Urinary bladder (tissue), 4 donors: ENCODE results near the gene INAVA. TPM values are rescaled to one million over a fixed set of nuclear protein-coding genes. Genes with fewer than 3 reads are reported as not detected.
"Not testable (repeated sequence)": the region's sequence is repeated elsewhere in the genome, so short reads cannot be mapped to it uniquely, and the experiment has no call there.

Experiments used
- DNase-seq: peaks from one replicate; pipeline ENCODE4 v3.0.0-alpha.2; 2015; ENCODE audit errors: extremely low spot score
- H3K27ac ChIP-seq: one replicate; pipeline ENCODE4 v1.5.1; 2013; ENCODE audit warnings: low read depth, mild to moderate bottlenecking, moderate library complexity
- H3K36me3 ChIP-seq: one replicate; pipeline ENCODE4 v1.6.1; 2013; ENCODE audit warnings: mild to moderate bottlenecking, moderate library complexity; ENCODE audit not compliant: insufficient read depth
- H3K4me1 ChIP-seq: one replicate; pipeline ENCODE4 v1.6.1; 2013; ENCODE audit warnings: mild to moderate bottlenecking, moderate library complexity; ENCODE audit not compliant: insufficient read depth
- H3K4me3 ChIP-seq: one replicate; pipeline ENCODE4 v1.5.1; 2013; ENCODE audit warnings: low read depth, low read length
- WGBS: extraction: QIAGEN DNeasy Blood & Tissue Kit; methylation state at CpG from one replicate; pipeline ENCODE4 v1.1.7; 2013; 5-methylcytosine and 5-hydroxymethylcytosine counted together
- polyA plus RNA-seq: library from polyadenylated mRNA; stranded (reverse); fragments of 200-250 nt; gene quantifications from one replicate; pipeline ENCODE4 v1.2.3, GENCODE V29; 2013
- total RNA-seq: library from RNA; depleted of rRNA; stranded (reverse); fragments of >200 nt; gene quantifications from one replicate; pipeline ENCODE4 v1.2.3, GENCODE V29; 2014
- donor health status: healthy with polysubstance abuse.
- donor health status: healthy.

INAVA gene
- total and polyA plus RNA-seq, 2 donors, result 6.2 to 10.1 TPM

DNA sequence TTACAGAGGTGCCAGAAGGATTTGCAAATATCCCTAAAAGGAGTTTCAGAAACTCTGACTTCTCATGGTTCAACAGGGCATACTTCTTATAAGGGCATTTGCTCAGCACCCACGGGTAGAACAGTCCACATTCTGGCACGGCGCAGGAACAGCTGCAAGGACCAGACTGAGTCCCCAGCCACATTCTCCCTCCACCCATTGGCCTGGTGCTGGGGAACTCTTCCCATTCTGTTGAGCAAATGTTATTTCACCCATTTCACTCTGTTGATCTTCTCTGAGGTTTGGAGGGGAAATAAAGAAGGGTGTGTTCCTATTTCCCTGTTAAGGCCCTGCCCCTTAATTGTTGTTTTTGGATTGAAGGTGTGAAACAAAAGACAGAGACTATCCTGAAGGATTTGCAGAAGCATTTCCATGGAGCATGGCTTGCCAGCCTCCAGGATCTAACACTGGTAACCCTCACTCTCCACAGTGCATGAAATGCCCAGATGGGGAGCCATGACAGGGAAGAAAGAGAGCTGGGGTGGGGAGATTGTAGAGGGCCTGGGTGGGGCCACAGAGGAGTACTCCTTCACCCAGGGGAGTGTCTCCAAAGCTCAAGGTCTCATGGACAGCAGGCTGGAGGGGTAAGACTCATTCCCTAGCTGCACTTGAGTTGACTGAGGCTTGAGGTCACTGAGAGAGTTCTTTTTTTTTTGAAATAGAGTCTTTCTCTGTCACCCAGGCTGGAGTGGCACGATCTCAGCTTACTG is 35.0 kb downstream of the INAVA start:
- no peaks in the 10 kb centered on the region for H3K4me1 ChIP-seq
- H3K4me3 ChIP-seq, result no peak overlapping the region
- DNase-seq, result no peak
- H3K27ac ChIP-seq, result no peak overlapping the region
- H3K36me3 ChIP-seq, result no peaks in the 10 kb centered on the region
- 84% methylated on average over 4 of the region's 4 CpGs for WGBS

DNA sequence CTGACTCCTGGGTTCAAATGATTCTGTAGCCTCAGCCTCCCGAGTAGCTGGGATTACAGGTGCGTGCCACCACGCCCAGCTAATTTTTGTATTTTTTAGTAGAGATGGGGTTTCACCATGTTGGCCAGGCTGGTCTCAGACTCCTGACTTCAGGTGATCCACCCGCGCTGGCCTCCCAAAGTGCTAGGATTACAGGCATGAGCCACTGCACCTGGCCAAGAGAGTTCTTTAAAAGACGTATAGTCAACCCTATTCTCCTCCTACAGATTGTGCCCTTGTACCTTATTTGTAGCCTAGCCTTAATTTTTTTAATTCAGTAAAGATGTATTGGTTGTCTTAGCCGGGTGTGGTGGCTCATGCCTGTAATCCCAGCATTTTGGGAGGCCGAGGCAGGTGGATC is 35.6 kb downstream of the INAVA start:
- H3K36me3 ChIP-seq, H3K4me1 ChIP-seq, H3K27ac ChIP-seq, H3K4me3 ChIP-seq, DNase-seq: not testable (repeated sequence)
- 89% methylated on average over 8 of the region's 8 CpGs for WGBS

DNA sequence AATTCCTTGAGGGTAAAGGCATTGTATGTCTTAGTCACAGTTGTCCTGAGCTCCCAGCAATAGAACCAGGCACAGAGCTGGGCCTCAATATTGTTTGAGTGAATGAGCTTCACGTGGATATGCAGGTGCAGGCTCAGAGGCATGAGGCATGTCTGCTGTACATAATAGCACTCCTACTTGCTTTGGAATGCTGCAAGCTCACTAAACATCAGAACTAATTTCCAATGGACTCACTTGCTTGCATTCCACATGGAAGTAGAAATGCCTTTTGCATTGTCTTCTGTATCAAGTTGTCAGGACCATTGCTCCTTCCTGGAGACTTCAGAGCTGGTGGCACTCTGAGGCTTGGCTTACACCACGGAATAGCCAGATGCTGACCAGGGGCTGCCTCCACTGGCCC is 37.1 kb downstream of the INAVA start:
- H3K36me3 ChIP-seq, result no peaks in the 10 kb centered on the region
- DNase-seq, result no peak
- WGBS, result 86% methylated on average over 2 of the region's 2 CpGs

DNA sequence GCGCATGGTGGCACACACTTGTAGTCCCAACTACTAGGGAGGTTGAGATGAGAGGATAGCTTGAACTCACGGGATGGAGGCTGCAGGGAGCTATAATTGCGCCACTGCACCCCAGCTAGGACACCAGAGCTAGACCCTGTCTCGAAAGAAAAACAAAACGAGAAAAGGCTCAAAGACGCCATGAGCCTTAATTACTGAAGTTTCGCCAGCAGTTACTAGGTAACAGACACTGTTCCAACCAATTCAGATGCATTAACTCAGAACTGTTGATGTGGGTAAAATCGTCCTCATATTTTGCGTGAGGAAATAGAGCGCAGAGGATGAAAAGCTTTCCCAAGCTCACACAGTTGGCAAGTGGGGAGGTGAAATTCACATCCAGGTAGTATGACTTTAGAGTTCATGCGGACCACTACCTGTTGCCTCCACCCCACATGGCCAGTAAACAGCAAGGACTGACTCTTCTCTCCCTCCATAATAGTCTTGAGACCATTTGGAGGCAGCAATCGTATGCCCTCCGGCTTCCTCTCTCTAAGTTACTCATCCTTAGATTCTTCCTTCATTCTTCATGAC is 40.1 kb downstream of the INAVA start:
- Histone ChIP-seq H3K4me3 (no peak overlapping the region), H3K4me1 (no peaks in the 10 kb centered on the region), H3K36me3 (no peaks in the 10 kb centered on the region), H3K27ac (no peak overlapping the region)
- no peak for DNase-seq
- 94% methylated on average over 13 of the region's 13 CpGs for WGBS

More for the DNA sequence above, 37.1 kb downstream of the INAVA start:
- Histone ChIP-seq H3K4me1 (no peaks in the 10 kb centered on the region), H3K4me3 (no peak overlapping the region), H3K27ac (no peak overlapping the region)

DNA sequence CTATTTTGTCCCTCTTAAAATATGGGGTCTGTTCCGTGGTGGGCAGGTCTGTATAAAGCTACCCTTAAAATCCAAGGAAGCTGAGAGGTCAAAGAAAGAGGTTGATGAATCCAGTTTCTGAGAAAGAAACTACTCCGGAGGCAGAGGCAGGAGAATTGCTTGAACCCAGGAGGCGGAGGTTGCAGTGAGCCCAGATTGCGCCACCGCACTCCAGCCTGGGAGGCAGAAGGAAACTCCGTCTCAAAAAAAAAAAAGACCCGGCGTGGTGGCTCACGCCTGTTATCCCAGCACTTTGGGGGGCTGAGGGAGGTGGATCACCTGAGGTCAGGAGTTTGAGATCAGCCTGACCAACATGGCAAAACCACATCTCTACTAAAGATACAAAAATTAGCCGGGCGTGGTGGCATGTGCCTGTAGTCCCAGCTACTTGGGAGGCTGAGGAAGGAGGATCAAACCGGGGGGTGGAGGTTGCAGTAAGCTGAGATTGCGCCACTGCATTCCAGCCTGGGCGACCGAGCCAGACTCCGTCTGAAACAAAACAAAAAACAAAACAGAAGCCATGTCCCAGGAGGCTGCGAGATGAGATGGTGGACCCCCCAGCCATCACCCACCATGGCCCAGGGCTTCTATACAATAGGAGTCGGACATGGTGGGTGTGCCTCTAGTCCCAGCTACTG is 40.7 kb downstream of the INAVA start:
- not testable (repeated sequence) for DNase-seq

DNA sequence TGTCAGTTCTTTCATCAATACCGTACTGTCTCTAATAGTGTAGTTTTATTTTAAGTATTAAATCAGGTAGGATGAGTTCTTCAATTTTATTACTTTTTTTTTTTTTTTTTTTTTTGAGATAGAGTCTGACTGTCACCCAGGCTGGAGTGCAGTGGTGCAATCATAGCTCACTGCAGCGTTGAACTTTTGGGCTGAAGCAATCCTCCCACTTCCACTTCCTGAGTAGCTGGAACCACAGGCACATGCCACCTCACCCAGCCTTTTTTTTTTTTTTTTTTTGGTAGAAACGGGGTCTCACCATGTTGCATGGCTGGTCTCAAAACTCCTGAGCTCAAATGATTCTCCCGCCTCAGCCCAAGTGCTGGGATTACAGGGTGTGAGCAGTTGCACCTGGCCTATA is 44.3 kb downstream of the INAVA start:
- Histone ChIP-seq H3K4me1 (no peaks in the 10 kb centered on the region), H3K4me3 (no peak overlapping the region), H3K36me3 (no peaks in the 10 kb centered on the region), H3K27ac (no peak overlapping the region)
- DNase-seq, result no peak
- 67% methylated on average over 4 of the region's 4 CpGs for WGBS

More for the DNA sequence above, 40.7 kb downstream of the INAVA start:
- not testable (repeated sequence) for H3K4me3 ChIP-seq, H3K4me1 ChIP-seq, H3K27ac ChIP-seq, H3K36me3 ChIP-seq
- WGBS, result 92% methylated on average over 18 of the region's 18 CpGs

DNA sequence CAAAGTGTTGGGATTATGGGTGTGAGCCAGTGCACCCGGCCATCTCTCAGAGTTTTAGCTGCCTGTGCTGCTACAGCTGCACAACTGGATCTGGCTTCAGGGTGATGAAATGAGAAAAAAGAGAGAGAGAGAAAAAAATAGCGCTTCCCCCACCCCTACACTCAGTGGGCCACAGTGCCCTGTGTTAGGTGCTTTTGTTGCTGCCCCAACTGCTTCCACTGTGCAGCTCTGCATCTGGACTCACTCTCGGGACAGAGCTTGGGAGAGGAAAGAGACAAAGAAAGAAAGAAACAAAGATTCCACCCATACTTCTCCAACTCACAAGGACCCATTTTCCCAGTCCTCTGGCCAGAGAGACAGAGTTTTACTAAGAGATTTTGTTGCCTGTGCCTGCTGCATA is 50.4 kb downstream of the INAVA start:
- Histone ChIP-seq H3K36me3 (no peaks in the 10 kb centered on the region), H3K27ac (no peak overlapping the region), H3K4me1 (no peaks in the 10 kb centered on the region), H3K4me3 (no peak overlapping the region)
- no peak for DNase-seq
- WGBS, result 75% methylated on average over 3 of the region's 3 CpGs

DNA sequence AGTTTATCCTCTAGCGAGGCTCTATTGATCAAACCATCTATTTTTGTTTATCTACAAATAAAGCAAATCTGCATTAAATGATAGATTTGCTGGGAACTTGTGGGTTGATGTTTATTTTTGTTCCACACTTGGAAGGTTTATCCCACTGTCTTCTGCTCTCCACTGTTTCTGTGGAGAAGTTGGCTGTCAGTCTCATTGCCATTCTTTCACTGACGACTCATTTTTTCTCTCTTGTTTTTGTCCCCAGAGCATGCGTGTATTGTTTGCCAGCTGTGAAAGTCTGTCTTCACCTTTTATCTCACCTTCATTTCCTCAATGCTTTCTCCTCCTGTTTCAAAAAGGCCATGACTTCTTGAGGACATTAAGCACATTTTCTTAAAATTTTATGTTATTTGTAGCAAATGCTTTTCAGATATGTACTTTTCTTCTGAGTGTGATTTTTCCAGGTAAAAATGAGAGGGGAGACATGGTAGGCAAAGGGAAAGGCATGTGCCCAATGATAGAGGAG is 52.4 kb downstream of the INAVA start:
- H3K4me1 ChIP-seq, result no peaks in the 10 kb centered on the region
- no peak for DNase-seq
- H3K27ac ChIP-seq, result no peak overlapping the region
- WGBS, result 95% methylated on average over 3 of the region's 3 CpGs
- no peak overlapping the region for H3K4me3 ChIP-seq
- no peaks in the 10 kb centered on the region for H3K36me3 ChIP-seq

DNA sequence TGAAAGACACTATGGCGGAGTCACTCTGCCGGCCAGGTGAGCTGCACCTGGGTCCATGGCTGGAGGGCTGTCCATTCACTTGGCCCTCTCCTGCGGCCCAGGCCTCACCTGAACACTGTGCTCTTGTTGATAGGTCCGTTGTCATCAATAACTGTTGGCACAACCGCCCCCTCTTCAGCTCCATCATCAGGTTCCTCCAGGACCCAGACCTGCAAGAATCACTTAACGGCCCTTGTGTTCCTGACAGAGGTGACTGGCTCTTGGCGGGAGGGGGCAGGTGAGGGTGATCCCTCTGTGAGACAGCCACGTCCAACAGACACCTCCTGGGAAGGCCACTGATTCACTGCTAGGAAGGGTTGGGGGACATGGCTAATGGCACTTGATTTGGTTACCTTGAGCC is 54.9 kb downstream of the INAVA start:
- WGBS, result 91% methylated on average over 8 of the region's 8 CpGs
- Histone ChIP-seq H3K27ac (no peak overlapping the region), H3K4me3 (no peak overlapping the region), H3K4me1 (no peaks in the 10 kb centered on the region), H3K36me3 (no peaks in the 10 kb centered on the region)
- no peak for DNase-seq

DNA sequence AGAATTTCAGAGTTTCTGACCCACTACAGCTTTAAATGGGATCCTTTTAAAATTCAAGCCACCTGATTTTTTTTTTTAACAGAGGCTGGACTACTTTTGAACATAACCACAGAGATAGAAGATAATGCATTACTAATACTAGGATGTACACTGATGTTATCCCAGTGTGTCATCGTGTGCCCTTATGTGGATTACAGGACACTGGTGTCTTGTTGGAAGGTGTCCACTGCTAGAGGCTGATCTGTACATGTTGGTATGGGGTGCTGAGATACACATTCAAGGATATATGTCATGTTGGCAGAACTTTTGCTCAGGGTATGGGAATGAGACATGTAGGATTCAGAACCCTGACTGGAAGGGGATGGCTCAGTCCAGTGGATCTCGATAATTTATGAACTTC is 56.3 kb downstream of the INAVA start:
- no peak for DNase-seq
- 83% methylated on average over 2 of the region's 2 CpGs for WGBS
- Histone ChIP-seq H3K4me1 (no peaks in the 10 kb centered on the region), H3K27ac (no peak overlapping the region), H3K4me3 (no peak overlapping the region), H3K36me3 (no peaks in the 10 kb centered on the region)

DNA sequence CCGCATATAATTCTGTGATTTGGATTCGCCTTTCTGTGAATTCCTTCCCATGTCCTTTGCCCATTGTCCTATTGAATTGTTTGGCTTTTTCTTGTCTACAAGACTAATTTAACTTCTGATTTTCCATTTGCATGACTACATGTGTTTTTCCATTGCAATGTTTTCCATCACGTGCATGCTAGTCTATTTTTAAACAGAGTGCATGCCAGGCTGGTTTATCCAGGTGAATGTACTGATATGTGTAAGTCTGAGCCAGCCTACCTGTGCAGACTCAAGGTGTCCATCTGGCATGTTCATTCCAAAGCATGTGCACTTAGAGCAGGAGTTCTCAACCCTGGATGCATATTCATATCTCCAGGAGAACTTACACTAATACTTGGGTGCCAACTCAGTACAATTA is 59.7 kb downstream of the INAVA start:
- no peaks in the 10 kb centered on the region for H3K4me1 ChIP-seq
- no peak overlapping the region for H3K4me3 ChIP-seq
- H3K36me3 ChIP-seq, result no peaks in the 10 kb centered on the region
- WGBS, result 87% methylated on average over 3 of the region's 3 CpGs
- DNase-seq, result no peak
- H3K27ac ChIP-seq, result no peak overlapping the region

DNA sequence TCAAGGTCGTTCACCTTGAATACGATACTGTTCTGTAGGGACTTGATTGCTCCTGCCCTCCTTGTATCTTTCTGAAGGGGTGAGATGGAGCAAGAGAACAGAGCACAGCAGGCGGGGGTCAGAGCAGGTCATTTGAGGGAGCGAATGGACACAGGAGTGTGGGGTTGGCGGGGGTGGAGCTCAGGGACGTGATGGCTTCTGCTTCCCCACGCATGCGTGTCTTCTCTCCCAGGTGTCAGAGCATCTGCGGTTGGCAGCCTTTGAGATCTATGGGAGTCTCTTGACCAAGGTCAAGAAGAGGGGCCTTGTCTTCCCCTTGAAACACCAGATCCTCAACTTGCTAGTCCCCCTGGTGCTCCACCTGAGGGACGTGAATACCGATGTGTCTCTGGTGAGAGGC is 63.9 kb downstream of the INAVA start:
- Histone ChIP-seq H3K36me3 (no peaks in the 10 kb centered on the region), H3K4me3 (no peak overlapping the region), H3K27ac (no peak overlapping the region), H3K4me1 (no peaks in the 10 kb centered on the region)
- WGBS, result 96% methylated on average over 11 of the region's 11 CpGs
- DNase-seq, result no peak

DNA sequence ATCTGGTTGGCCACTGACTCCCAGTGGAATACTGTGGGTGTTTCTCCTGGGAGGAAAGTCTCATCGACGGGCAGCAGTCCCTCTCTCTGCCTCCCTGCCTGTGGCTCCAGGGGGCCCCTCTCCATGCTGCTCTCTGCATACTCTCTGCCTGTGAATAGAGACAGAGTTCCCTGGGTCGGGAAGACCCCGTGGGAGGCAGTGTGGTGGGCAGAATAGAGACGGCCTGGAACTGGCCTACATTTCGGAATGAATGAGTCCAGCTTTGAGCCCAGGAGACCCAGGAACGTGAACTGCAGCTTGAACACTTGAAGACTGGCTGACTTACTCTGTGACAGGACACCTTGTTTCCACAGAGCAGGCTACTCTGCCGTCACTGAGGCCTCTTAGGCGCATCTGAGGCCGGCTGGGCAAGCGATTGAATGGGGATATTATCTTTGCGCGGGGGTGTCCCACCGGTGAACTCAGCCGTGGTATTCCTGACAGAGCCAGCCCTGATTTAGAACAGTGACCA is 64.8 kb downstream of the INAVA start:
- Histone ChIP-seq H3K4me3 (no peak overlapping the region), H3K27ac (no peak overlapping the region), H3K36me3 (no peaks in the 10 kb centered on the region), H3K4me1 (no peaks in the 10 kb centered on the region)
- 61% methylated on average over 15 of the region's 15 CpGs for WGBS
- no peak for DNase-seq
